Measurements from ENCODE around the gene TAS2R8.

The TAS2R8 gene

DNA sequence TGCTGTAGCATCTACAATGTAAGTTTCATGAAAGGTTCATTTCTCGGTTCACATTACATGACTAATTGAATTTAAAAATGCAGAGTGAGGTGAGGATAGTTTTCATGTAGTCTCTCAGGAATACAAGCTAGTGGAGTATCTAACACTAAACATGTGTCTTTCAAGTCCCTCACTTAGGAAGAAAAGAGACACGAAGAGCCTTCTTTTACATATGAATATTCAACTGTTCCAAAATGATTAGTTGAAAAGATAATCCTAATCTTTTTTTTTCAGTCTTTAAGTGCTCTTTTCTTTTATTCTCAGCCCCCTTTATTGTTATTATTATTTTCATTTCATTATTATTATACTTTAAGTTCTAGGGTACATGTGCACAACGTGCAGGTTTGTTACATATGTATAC, 31.4 kb upstream of the TAS2R8 start:
- no peak for DNase-seq (ENCODE audit: insufficient read length, low spot score)
- no peak for FAIRE-seq
- TF ChIP-seq, protein P1, sequence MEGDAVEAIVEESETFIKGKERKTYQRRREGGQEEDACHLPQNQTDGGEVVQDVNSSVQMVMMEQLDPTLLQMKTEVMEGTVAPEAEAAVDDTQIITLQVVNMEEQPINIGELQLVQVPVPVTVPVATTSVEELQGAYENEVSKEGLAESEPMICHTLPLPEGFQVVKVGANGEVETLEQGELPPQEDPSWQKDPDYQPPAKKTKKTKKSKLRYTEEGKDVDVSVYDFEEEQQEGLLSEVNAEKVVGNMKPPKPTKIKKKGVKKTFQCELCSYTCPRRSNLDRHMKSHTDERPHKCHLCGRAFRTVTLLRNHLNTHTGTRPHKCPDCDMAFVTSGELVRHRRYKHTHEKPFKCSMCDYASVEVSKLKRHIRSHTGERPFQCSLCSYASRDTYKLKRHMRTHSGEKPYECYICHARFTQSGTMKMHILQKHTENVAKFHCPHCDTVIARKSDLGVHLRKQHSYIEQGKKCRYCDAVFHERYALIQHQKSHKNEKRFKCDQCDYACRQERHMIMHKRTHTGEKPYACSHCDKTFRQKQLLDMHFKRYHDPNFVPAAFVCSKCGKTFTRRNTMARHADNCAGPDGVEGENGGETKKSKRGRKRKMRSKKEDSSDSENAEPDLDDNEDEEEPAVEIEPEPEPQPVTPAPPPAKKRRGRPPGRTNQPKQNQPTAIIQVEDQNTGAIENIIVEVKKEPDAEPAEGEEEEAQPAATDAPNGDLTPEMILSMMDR (IDR thresholded peaks at IDR 0.05; ENCODE audit: insufficient read depth, missing control alignments): no peak

- TF ChIP-seq, protein P1 (IDR thresholded peaks at IDR 0.05; ENCODE audit: insufficient read depth, missing control alignments): no peak
- DNase-seq (ENCODE audit: insufficient read length, low spot score) (no peak), FAIRE-seq (no peak)
Observed at GRCh38 chr12:10829994-10830393, 22.9 kb upstream of the TAS2R8 start.

DNA sequence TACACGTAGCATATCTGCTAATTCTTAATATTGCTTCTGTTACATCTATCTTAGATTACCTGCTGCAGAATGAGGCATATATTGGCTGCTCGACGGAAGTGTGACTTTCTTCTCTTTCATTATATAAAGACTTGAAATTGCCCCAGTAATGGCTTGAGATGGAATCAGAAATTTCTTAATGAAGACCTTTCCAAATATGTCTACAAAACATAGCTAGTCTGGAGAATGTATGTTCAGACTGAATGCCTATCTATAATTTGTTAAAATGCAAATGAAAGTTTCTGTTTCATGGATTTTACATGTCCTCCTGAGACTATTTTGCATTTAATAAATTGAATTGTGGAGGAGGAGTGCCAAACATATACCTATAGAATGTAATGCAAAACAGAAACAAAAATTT, 19.2 kb upstream of the TAS2R8 start, which contains the start of gene TAS2R10:
TAS2R10 (minus strand) TSS at position 101 of the 400 bp plus-strand sequence; CDS start at position 12, 89 bp downstream.
- FAIRE-seq (no peak), DNase-seq (ENCODE audit: insufficient read length, low spot score) (no peak)
- TF ChIP-seq, protein P1 (IDR thresholded peaks at IDR 0.05; ENCODE audit: insufficient read depth, missing control alignments): no peak

GRCh38 chr12:10824957-10825356, 17.9 kb upstream of the TAS2R8 start:
- TF ChIP-seq, protein P1 (IDR thresholded peaks at IDR 0.05; ENCODE audit: insufficient read depth, missing control alignments): no peak
- no peak for FAIRE-seq
- no peak for DNase-seq (ENCODE audit: insufficient read length, low spot score)

- TF ChIP-seq, protein P1 (IDR thresholded peaks at IDR 0.05; ENCODE audit: insufficient read depth, missing control alignments): no peak
- FAIRE-seq (no peak), DNase-seq (ENCODE audit: insufficient read length, low spot score) (no peak)
Observed at GRCh38 chr12:10811883-10812536, 4.9 kb upstream of the TAS2R8 start.

GRCh38 chr12:10810068-10810467, 3.0 kb upstream of the TAS2R8 start, which contains the start of gene TAS2R9:
TSS of gene TAS2R9 (minus strand) at chr12:10810168. CDS start at chr12:10810075, 93 bp downstream.
- no peak for DNase-seq (ENCODE audit: insufficient read length, low spot score)
- no peak for FAIRE-seq
- TF ChIP-seq, protein P1 (IDR thresholded peaks at IDR 0.05; ENCODE audit: insufficient read depth, missing control alignments): no peak

DNA sequence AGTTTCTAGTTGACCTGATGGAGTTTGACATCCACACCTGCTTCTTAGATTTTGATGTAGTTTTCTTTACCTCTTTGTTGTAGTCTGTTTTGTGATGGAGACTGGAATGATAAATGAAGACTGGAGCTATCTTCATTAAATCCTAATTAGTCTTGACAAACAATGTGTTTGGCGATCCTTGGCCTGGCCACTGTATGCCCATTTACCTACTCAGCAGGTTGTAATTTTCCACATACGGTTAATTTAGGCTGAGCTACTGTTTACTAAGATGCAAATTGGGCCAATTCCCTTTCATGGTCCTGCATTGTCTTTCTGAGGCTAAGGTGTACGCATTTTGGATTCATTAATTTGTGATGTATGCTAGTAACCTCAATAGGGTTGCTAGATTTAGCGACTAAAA, 4.5 kb downstream of the TAS2R8 start, which contains the start of gene TAS2R7:
TAS2R7 (minus strand) TSS at position 41 of the 400 bp plus-strand sequence. CDS start 57 bp downstream, outside the sequence.
- TF ChIP-seq, protein P1 (IDR thresholded peaks at IDR 0.05; ENCODE audit: insufficient read depth, missing control alignments): no peak
- DNase-seq (ENCODE audit: insufficient read length, low spot score): no peak
- no peak for FAIRE-seq

Data from D721Med (cell line).